Chondrocyte (in vitro differentiated cells): ENCODE data around the gene GBP7. TPM values are rescaled to one million over a fixed set of nuclear protein-coding genes. Genes with fewer than 3 reads are reported as not detected.

Source experiments
- DNase-seq: peaks from one replicate; pipeline ENCODE4 v3.0.0; 2021; ENCODE audit warnings: mixed read lengths, low spot score
- H3K27ac Mint-ChIP-seq: one replicate; pipeline ENCODE4 v1.8.0; 2021; ENCODE audit warnings: mild to moderate bottlenecking, moderate library complexity, mixed read lengths; ENCODE audit not compliant: unreplicated experiment
- H3K27me3 Mint-ChIP-seq: 2 replicates; pipeline ENCODE4 v1.8.0; 2021; ENCODE audit warnings: low read depth, mixed read lengths
- H3K36me3 Mint-ChIP-seq: 2 replicates; pipeline ENCODE4 v1.8.0; 2021; ENCODE audit warnings: low read depth, mixed read lengths
- H3K4me1 Mint-ChIP-seq: 2 replicates; pipeline ENCODE4 v1.8.0; 2021; ENCODE audit warnings: low read depth, mild to moderate bottlenecking, mixed read lengths
- H3K4me3 Mint-ChIP-seq: one replicate; pipeline ENCODE4 v1.8.0; 2021; ENCODE audit warnings: mild to moderate bottlenecking, moderate library complexity, mixed read lengths; ENCODE audit not compliant: unreplicated experiment
- H3K9me3 Mint-ChIP-seq: 2 replicates; pipeline ENCODE4 v1.8.0; 2021; ENCODE audit warnings: low read depth, mixed read lengths
- CTCF ChIP-seq: fragments of 200-600 bp; sonication (generic); IDR thresholded peaks from 2 replicates; pipeline ENCODE4 v1.5.0; 2021; ENCODE audit warnings: antibody characterized with exemption, mild to moderate bottlenecking, moderate library complexity
- total RNA-seq: library from RNA; stranded (reverse); gene quantifications from 3 replicates; pipeline ENCODE4 v1.2.1, GENCODE V29; 2021

The GBP7 gene
- total RNA-seq, 1 donor from 2014 or later = not detected

- Mint-ChIP-seq H3K27me3 (peaks cover 7% of the 10 kb centered on the region), H3K27ac (no peak overlapping the region), H3K9me3 (peaks cover 10% of the 10 kb centered on the region), H3K4me3 (no peak overlapping the region), H3K4me1 (no peaks in the 10 kb centered on the region), H3K36me3 (no peaks in the 10 kb centered on the region)
- no peak for DNase-seq
- no peak for TF ChIP-seq CTCF
Measured at GRCh38 chr1:89179343-89179742, 3.5 kb upstream of the GBP7 start.

- Mint-ChIP-seq H3K27ac (no peak overlapping the region), H3K9me3 (no peaks in the 10 kb centered on the region), H3K4me3 (no peak overlapping the region), H3K36me3 (no peaks in the 10 kb centered on the region), H3K27me3 (peaks cover 14% of the 10 kb centered on the region), H3K4me1 (no peaks in the 10 kb centered on the region)
- no peak for DNase-seq
- no peak for TF ChIP-seq CTCF
Measured at GRCh38 chr1:89176971-89177370, 1.2 kb upstream of the GBP7 start.

- no peaks in the 10 kb centered on the region for H3K9me3 Mint-ChIP-seq
- H3K36me3 Mint-ChIP-seq = no peaks in the 10 kb centered on the region
- H3K27me3 Mint-ChIP-seq = peaks cover 8% of the 10 kb centered on the region
- no peaks in the 10 kb centered on the region for H3K4me1 Mint-ChIP-seq
- no peak for TF ChIP-seq CTCF
- no peak overlapping the region for H3K27ac Mint-ChIP-seq
- DNase-seq = no peak
- no peak overlapping the region for H3K4me3 Mint-ChIP-seq
Measured at GRCh38 chr1:89174491-89174890, 1.3 kb downstream of the GBP7 start.

GRCh38 chr1:89172468-89173143 is 3.2 kb downstream of the GBP7 start:
- TF ChIP-seq CTCF = no peak
- no peak for DNase-seq
- Mint-ChIP-seq H3K4me3 (no peak overlapping the region), H3K4me1 (no peaks in the 10 kb centered on the region), H3K36me3 (no peaks in the 10 kb centered on the region), H3K27me3 (peaks cover 8% of the 10 kb centered on the region), H3K27ac (no peak overlapping the region), H3K9me3 (no peaks in the 10 kb centered on the region)

GRCh38 chr1:89171067-89171438 is 4.8 kb downstream of the GBP7 start:
- no peak overlapping the region for H3K27ac Mint-ChIP-seq

More at GRCh38 chr1:89171067-89171438, 4.8 kb downstream of the GBP7 start:
- Mint-ChIP-seq H3K9me3 (no peaks in the 10 kb centered on the region), H3K36me3 (no peaks in the 10 kb centered on the region), H3K4me3 (no peak overlapping the region), H3K27me3 (peaks cover 8% of the 10 kb centered on the region), H3K4me1 (no peaks in the 10 kb centered on the region)
- TF ChIP-seq CTCF = no peak
- no peak for DNase-seq
